ENCODE measurements around the gene ADARB2.

- no peak for TF ChIP-seq CTCF (IDR thresholded peaks at IDR 0.05; ENCODE audit: poor library complexity)
- no peak for TF ChIP-seq EZH2phosphoT487 (IDR thresholded peaks at IDR 0.05; ENCODE audit: low read depth, severe bottlenecking, unreplicated experiment)
Measured at GRCh38 chr10:1473874-1474273, 263.5 kb downstream of the ADARB2 start.

All from hepatocyte (in vitro differentiated cells).